Brain pericyte (primary cell): Measurements from ENCODE around the gene MLLT10.

ENCODE experiments used
- DNase-seq: peaks from one replicate; pipeline ENCODE4 v3.0.0-alpha.2; 2012; ENCODE audit warnings: low read depth, low spot score

Gene MLLT10

DNA sequence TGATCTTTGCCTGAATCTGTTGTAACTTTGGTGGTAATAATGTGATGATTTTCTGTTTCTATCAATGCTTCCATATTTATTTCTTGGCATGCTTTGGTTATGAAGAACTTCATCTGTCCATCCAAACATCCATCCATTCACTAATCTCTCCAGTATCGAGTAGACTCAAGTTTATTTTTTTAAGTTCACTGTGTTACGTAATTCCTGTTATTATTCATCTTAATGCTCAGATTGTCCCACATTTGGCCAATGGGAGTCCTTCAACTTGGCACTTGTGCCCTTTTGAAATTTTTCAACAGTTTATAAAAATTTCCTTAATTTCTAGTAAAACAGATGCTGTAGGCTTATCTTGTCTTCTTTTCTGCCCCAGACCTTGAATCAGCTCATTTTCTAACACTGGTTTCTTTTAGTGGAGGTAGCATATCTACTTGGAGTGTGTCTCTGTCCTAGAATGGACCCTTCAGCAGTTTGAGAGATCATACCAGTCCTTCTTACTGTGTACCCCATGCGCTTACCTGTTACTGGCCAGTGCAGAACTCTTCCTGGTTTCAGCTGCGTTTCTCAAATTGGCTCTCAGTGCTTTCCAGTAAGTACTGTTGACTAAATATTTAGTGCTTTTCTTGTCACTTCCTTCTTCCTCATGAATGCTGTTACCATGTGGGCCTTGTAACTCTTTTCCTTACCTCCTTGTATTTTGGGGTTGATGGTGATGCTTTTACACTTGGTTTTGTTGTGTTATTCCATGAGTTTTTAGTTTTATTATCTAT is 100.8 kb downstream of the MLLT10 start:
- no peak for DNase-seq

DNA sequence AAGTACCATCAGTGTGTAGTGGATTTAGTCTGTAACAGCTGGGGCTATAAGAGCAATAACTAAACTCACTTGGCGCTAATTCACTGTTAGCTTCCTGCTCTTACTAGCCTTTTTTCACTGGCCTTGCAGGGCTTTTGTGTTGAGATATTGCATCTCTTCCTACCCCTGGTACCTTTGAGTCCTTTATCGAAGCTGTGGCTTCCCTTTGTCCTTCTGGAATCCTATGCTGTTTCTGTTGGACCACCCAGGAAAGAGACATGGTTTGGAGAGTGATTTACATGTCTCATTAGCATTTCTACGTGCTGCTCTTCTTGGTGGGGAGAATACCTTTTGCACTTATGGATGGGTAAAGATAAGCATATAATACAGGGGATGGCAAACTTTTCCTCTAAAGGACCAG is 103.8 kb downstream of the MLLT10 start:
- DNase-seq, result no peak

DNA sequence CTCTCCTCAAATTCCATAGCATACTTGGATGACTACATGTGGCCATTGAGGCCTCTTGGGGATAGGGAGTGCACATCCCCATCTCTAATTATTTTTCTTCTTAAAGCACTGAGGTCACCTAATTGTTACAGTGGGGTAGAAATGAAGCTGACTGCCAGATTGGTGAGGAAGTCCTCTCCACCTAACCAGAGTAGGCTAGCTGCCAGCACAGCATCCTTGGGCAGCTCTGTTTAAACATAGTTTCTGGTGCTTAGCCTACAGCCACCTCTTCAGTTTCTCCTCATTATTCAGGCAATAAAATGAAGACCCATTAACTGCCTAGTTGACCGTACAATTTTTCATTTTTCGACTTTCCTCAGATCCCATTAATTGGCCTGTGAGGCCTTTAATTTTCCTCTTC is 104.6 kb downstream of the MLLT10 start:
- DNase-seq, result no peak

DNA sequence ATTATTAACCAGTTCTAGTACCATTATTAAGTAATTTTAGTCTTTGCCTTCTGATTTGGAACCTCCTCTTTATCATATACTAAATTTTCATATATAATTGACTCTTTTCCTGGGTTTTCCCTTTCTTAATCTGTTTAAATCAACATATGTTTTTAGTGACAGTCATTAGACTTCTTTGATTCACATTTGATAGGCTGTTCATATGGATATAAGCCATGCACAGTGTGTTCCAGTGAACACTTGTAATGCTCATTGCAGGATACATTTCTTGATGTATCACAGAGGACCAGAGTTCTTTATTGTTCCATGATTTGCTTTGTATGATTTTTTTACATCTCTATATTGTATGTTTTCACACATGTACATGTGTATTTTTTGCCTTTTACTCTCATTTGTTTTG is 114.0 kb downstream of the MLLT10 start:
- no peak for DNase-seq

DNA sequence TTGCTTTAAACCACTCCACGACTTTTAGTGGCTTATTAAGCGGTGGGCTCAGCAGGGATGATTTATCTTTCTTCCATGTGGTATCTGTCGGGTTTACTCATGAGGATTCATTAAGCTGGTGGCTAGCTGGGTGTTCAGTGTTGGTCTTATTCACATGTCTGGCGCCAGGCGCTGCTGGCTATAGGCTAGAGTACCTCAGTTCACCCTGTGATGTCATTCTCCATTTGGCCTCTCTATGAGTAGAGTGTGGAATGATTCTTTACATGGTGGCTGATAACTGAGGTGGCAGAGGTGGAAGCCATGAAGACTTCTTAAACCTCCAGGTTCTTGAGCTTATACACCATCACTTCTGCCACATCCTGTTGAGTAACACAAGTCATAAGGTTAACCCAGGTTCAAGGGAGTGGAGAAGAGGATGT is 115.4 kb downstream of the MLLT10 start:
- DNase-seq, result no peak

DNA sequence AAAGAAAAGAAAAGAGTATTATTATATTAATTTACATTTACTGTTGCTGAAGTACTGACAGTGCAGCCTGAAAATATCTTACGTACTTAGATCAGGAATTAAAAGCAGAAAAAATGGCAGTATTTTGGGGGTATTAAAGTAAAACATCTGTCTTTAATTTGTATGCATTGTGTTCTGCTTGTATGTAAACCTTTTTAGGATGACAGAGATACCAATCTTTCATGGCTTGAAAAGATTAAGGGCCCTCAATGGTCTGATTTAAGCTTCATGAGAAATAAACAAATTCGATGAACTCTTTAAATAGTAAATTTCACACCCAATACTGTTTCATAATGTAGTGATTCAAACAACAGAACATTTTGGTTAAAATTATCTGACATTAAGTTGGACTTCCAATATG is 116.3 kb downstream of the MLLT10 start:
- no peak for DNase-seq

DNA sequence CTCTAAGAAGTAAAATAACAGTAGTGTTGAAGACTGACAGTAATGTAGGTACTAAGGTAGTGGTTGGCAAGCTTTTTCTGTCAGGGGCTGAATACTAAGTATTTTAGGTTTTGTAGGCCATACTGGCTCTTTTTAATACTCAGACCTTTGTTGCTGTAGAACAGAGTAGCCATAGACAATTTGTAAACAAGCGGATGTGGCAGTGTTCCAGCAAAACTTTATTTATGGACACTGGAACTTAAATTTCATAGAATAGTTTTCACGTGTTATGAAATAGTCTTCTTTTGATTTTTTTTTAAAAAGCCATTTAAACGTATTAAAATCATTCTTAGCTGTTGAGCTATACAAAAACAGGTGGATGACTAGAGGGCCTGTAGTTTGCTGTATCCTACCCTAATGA is 121.2 kb downstream of the MLLT10 start:
- DNase-seq, result no peak

DNA sequence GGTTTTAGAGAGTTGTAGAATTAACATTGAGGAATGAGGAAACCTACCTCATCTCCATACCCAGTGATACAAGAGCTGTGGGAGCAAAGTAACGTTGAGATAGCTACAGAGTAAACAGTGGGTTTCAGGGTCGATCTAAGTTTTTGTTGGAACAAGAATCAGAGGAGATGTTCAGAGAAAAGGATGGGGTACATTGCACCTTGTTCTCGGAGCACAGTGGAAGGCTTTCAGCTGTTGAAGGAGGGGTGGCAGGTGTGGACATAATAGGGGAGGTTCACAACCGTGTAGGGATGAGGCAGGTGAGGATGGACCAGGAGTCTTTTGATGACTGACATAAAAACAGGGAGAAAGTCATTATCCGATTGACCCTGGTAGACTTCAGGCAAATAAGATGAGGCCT is 121.7 kb downstream of the MLLT10 start:
- no peak for DNase-seq

DNA sequence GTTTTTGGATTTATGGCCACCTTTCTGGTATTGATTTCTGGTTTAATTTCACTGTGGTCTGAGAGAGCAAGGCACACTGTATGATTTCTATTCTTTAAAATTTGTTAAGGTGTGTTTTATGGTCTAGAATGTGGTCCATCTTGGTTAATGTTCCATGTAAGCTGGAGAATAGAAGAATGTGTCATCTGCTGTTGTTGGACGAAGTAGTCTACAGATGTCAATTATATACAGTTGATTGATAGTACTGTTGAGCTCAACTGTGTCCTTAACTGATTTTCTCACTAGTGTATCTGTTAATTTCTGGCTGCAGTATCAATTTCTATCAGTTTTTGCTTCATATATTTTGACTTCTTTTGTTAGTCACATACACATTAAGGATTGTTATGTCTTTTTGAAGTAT is 127.1 kb downstream of the MLLT10 start:
- DNase-seq, result no peak

DNA sequence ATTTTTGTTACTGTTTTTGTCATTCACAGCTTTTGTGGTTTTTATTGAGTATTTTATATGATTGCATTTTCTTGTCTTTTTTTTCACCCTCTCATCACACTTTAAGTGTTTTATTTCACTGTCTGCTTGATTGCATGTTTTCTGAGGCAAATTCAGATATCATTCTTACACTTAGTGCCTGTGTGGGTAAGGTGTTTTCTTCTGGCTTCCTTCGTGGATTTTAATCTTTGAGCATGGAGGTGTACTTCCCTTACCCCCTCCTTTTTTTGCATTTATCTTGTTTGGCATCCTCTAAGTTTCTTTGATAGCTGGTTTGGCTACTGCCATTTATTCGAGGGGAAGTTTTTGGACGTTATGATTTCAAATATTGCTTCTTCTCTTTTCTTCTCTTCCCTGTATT is 127.9 kb downstream of the MLLT10 start:
- no peak for DNase-seq

DNA sequence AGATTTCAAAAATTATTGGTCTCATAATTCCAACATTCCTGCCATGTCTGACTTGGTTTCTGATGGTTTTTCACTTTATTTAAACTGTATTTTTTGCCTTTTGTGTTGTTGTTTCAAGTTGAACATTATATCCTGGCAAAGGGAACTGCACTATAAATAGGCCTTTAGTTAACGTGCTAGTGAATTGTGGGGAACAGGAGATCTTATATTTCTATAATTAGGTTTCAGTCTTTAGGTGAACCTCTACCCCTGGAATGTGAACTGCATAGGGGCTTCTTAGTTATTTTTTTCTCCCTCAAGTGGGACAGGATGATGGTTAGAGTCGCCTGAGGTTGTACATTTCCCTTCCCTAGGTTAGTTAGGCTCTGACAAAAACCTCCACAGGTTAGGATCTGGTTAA is 128.6 kb downstream of the MLLT10 start:
- no peak for DNase-seq

DNA sequence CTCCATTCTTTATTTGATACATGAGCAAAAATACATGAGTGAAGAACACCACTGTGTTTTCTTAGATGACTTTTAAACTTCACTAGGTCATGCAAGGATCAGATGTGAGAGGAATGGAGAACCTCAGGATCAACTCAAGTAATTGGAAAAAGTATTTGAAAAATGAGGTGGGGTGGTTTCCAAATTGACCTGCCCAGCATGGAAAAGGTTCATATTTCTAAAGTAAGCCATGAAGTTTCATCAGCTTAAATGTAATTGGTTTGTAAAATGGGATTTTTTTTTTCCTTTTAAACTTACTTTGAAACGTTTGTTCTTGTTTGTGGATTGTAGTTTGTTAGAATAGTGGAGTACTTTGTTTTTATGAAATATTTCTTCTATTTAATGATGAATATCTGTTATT is 134.8 kb downstream of the MLLT10 start:
- DNase-seq, result no peak

DNA sequence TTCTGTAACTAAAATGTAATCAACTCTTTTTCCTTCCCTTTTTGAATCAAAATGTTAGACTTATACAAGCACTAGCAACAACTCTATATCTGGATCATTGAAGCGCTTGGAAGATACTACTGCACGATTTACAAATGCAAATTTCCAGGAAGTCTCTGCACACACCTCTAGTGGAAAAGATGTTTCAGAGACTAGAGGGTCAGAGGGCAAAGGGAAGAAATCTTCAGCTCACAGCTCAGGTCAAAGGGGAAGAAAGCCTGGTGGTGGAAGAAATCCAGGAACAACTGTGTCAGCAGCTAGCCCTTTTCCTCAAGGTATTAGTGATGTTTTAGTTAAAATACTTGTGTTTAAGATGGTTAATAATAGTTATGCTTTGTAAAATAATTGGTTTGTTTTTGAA is 136.4 kb downstream of the MLLT10 start:
- no peak for DNase-seq

DNA sequence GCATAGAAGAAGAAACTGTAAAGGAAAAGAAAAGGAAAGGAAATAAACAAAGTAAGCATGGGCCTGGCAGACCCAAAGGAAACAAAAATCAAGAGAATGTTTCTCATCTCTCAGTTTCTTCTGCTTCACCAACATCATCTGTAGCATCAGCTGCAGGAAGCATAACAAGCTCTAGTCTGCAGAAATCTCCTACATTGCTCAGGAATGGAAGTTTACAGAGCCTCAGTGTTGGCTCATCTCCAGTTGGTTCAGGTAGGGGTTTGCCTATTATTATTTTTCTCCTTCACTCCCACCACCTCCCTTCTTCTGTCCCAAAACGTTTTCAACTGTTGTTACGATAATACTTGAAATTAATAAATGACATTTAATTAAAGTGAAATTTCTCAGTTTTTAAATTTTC is 139.6 kb downstream of the MLLT10 start:
- no peak for DNase-seq

DNA sequence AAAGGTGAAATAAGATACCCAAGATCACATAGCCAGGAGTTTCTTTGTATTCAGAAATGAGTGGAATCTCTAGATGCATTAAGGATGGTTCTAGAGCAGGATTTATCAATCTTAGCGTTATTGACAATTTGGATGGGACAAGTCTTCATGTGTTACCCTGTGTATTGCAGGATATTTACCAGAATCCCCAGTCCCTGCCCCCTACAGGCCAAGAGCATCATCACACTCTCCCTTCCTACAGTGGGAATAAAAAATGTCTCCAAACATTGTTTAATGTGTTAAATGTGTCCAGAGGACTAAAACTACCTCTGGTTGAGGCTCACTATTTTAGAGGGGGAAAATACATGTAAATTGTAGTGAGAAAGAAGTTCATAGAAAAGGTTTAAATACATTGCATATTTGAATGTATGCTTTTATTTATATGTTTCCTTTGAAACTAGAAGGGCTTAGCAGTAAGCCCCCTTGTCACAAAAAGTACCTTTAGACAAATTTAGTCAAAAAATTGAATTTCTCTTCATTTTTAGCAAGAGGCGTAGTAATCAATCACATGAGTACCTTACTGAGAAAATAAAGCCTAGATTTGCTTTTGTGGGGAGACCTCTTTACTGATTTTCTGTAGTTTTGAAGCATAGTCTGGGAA is 141.2 kb downstream of the MLLT10 start:
- DNase-seq, result no peak

DNA sequence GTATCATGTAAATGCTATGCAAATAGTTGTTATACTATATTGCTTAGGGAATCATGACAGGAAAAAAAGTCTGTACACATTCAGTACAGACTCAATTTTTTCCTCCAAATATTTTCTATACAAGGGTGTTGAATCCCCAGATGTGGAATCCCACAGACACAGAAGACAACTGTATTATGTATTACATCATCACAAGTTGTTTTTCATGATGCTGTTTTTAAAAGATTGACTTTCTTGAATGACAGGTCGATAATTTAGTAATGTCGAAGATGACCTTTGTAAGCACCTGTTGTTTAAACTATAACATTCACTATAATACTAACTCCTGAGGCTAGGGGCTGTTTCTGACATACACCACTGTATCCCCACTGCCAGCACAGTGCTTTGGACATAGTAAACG is 143.5 kb downstream of the MLLT10 start:
- no peak for DNase-seq

DNA sequence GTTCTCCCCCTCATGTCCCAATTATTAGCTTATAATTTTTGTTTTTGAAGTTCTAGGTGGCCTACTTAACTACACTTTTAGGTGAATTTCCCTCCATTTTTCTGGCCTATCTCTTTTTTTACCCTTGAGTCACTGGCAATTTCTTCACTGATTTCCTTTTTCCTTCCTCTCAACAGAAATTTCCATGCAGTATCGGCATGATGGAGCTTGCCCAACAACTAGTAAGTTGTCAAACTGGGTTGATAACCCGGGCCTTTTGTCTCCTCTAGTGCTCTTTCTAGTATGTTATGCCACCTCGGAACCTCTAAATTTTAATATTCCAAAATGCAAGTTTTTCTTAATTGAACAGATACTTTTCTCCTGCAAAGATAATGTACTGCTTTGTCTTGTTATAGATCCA is 147.1 kb downstream of the MLLT10 start:
- no peak for DNase-seq

DNA sequence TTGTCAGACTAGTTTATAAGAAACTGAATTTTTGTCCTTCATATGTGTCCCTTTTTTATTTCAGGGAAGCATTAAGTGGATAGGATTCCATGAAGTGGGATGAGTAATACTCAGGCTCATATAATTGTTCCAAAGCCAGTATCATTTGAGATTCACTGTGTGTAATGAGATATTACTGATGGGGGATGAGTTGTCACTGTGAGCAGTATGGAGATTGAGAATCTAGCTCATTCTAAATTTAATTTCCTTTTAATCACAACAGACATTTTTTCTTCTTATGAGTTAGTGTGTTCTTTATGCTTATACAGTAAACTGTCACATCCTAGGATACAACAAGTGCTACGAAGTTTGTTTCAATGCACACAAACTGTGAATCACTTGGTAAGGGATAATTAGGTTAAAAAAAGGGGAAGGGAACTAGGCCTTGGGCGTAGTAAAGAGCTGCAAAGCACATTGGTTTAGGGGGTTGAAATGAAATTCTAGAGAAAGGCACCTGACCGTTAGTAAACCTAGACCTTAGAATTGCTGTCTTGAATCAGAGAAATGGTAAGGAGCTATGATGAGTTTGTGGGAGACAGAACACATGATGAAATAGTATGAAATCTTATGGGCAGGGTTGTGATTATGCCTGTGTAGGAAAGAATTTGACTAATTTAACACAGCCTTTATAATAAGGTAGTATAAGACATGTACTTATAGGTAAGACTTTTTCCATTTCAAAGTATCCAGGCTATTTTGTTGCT is 153.4 kb downstream of the MLLT10 start:
- DNase-seq, result no peak

DNA sequence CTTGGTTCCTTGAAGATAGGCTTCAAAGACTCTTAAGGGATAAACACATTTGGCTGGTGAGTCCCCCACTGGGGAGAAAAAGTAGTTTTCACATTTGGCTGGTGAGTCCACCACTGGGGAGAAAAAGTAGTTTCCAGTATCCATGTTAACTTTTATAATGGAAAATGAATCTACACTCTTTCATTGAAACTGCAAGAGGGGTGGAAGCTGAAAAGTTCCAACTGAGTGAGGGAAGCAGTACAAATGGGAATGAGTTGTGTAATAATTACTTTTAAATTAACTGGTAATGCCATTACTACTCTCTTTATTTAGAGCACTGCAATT is 153.9 kb downstream of the MLLT10 start:
- DNase-seq, result no peak

DNA sequence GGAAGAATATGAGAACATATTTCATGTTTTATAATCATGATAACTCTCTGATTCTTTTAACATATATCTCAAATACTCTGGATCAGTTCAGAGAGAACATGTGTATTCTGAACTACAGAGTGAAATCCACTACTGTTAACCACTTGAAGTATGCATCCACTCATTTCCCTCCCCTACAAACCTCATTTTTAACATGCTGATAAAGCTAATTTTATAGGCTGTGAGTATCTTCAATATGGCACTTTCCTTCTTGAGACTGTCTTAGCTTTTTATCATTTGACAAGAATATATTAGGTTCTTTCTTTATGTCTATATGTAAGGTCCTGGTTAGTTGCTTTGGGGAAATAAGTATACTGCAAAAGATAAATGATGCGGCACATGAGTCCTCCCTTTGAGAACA is 154.8 kb downstream of the MLLT10 start:
- DNase-seq, result no peak

DNA sequence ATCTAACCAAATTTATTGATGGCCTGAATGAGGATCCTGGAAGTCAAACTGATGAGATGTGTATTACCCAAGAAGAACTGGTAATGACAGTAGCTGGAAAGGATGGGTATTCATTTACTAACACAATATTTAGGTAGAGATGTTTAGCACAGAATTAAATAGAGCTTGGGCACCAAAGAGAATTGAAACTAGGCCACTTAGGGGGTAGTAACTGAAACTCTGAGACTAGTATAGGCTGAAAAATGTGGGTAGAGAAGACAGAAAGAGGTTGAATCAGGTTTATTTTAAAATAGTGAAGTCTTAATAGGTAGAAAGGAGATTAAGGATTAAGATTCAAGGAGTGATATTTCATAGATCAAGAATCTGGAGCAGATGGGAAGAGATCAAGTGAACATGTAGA is 155.8 kb downstream of the MLLT10 start:
- DNase-seq, result no peak

DNA sequence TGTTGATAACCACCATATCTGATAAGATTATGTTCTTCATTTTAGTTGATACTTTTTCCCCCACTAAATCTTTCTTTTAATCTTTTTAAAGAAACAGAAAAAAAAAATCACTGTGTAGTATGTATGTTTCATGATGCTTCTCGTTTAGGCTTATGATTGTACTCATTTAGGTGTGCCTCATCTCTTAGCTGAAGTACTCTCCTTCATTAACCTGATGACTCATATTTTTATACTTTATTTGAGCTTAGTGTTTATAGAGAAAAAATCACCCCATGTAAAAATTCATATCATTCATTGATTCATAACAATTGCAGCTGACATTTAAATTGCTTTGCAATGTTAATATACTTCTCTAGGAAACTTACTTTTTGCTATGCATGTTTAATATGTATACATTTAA is 158.9 kb downstream of the MLLT10 start:
- no peak for DNase-seq

DNA sequence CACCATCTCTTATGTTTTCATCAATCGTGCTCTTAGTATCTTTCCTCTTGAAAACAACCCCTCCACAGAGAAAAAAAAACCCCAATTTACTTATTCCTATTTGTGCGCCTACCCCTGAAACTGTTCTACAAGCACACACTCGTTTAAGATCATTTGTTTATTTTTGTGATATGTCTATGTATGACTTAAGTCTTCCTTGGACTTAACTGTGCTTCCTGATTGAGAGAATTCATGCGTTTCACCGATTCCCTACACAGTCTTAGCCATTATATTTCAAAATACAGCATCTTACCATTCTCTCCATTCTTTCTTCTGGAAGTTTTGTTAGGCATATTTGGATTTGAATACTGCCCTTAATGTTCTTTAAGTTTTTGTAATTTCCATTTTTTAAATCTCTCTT is 159.4 kb downstream of the MLLT10 start:
- no peak for DNase-seq
